NCI-H748 (cell line): ENCODE measurements around the gene ANAPC7.
"Not testable (repeated sequence)": the region's sequence is repeated elsewhere in the genome, so short reads cannot be mapped to it uniquely, and the experiment has no call there.

ENCODE experiments used
- DNase-seq: peaks from one replicate; lab custom pipeline; 2025; ENCODE audit not compliant: unreplicated experiment; lab: John Stamatoyannopoulos, UW

The ANAPC7 gene

GRCh38 chr12:110349514-110350151, 53.9 kb downstream of the ANAPC7 start:
- DNase-seq = no peak

- no peak for DNase-seq
Observed at GRCh38 chr12:110349096-110349495, 54.4 kb downstream of the ANAPC7 start.

- no peak for DNase-seq
Observed at GRCh38 chr12:110348431-110349059, 55.0 kb downstream of the ANAPC7 start.

GRCh38 chr12:110347767-110348166, 55.7 kb downstream of the ANAPC7 start:
- no peak for DNase-seq

GRCh38 chr12:110345963-110346362, 57.5 kb downstream of the ANAPC7 start:
- no peak for DNase-seq

GRCh38 chr12:110345176-110345661, 58.3 kb downstream of the ANAPC7 start:
- no peak for DNase-seq

GRCh38 chr12:110344657-110345056, 58.9 kb downstream of the ANAPC7 start:
- no peak for DNase-seq

- DNase-seq = no peak
Observed at GRCh38 chr12:110343736-110344555, 59.6 kb downstream of the ANAPC7 start.

GRCh38 chr12:110343114-110343513, 60.4 kb downstream of the ANAPC7 start:
- no peak for DNase-seq

- no peak for DNase-seq
Observed at GRCh38 chr12:110342157-110342556, 61.4 kb downstream of the ANAPC7 start.

GRCh38 chr12:110340706-110341105, 62.8 kb downstream of the ANAPC7 start:
- no peak for DNase-seq

GRCh38 chr12:110340261-110340660, 63.2 kb downstream of the ANAPC7 start:
- not testable (repeated sequence) for DNase-seq

GRCh38 chr12:110339184-110339952, 64.1 kb downstream of the ANAPC7 start:
- DNase-seq = no peak

GRCh38 chr12:110338754-110339153, 64.8 kb downstream of the ANAPC7 start:
- no peak for DNase-seq

GRCh38 chr12:110337912-110338710, 65.4 kb downstream of the ANAPC7 start:
- no peak for DNase-seq

- no peak for DNase-seq
Observed at GRCh38 chr12:110335481-110336045, 67.9 kb downstream of the ANAPC7 start.

GRCh38 chr12:110333201-110333600, 70.3 kb downstream of the ANAPC7 start:
- no peak for DNase-seq

GRCh38 chr12:110330544-110330943, 73.0 kb downstream of the ANAPC7 start:
- no peak for DNase-seq

GRCh38 chr12:110330124-110330523, 73.4 kb downstream of the ANAPC7 start:
- DNase-seq = no peak

GRCh38 chr12:110329710-110330109, 73.8 kb downstream of the ANAPC7 start:
- DNase-seq = no peak
